Measurements from ENCODE around the gene DCHS2. TPM values are rescaled to one million over a fixed set of nuclear protein-coding genes. Genes with fewer than 3 reads are reported as not detected.

The DCHS2 gene
- total RNA-seq, 1 experiment from 2014 or later, result not detected

GRCh38 chr4:154456240-154456639 is 35.4 kb downstream of the DCHS2 start:
- Histone ChIP-seq H3K27ac (no peak overlapping the region), H3K27me3 (replicated peaks) (no peaks in the 10 kb centered on the region), H3K9me3 (replicated peaks) (no peaks in the 10 kb centered on the region), H3K36me3 (no peaks in the 10 kb centered on the region), H3K4me1 (replicated peaks) (no peaks in the 10 kb centered on the region), H3K4me3 (no peak overlapping the region)
- DNase-seq (ENCODE audit: low read depth in 1 of 2, low spot score in 2 of 2), result no peak

GRCh38 chr4:154455111-154455510 is 36.5 kb downstream of the DCHS2 start:
- Histone ChIP-seq H3K27me3 (replicated peaks) (no peaks in the 10 kb centered on the region), H3K36me3 (no peaks in the 10 kb centered on the region), H3K27ac (no peak overlapping the region), H3K4me1 (replicated peaks) (no peaks in the 10 kb centered on the region), H3K9me3 (replicated peaks) (no peaks in the 10 kb centered on the region), H3K4me3 (no peak overlapping the region)
- no peak for DNase-seq (ENCODE audit: low read depth in 1 of 2, low spot score in 2 of 2)

GRCh38 chr4:154454710-154455109 is 36.9 kb downstream of the DCHS2 start:
- H3K4me3 ChIP-seq, result no peak overlapping the region
- no peak for DNase-seq (ENCODE audit: low read depth in 1 of 2, low spot score in 2 of 2)

GRCh38 chr4:154452798-154453346 is 38.7 kb downstream of the DCHS2 start:
- Histone ChIP-seq H3K36me3 (no peaks in the 10 kb centered on the region), H3K4me1 (replicated peaks) (no peaks in the 10 kb centered on the region), H3K27me3 (replicated peaks) (no peaks in the 10 kb centered on the region; the same call in 1 of the 2 replicates), H3K27ac (no peak overlapping the region), H3K4me3 (no peak overlapping the region), H3K9me3 (replicated peaks) (no peaks in the 10 kb centered on the region)
- DNase-seq (ENCODE audit: low read depth in 1 of 2, low spot score in 2 of 2), result no peak

More at GRCh38 chr4:154454710-154455109, 36.9 kb downstream of the DCHS2 start:
- H3K4me1 ChIP-seq (replicated peaks), result no peaks in the 10 kb centered on the region
- H3K9me3 ChIP-seq (replicated peaks), result no peaks in the 10 kb centered on the region
- no peaks in the 10 kb centered on the region for H3K27me3 ChIP-seq (replicated peaks)
- H3K36me3 ChIP-seq, result no peaks in the 10 kb centered on the region
- no peak overlapping the region for H3K27ac ChIP-seq

GRCh38 chr4:154450966-154451365 is 40.6 kb downstream of the DCHS2 start:
- H3K4me1 ChIP-seq (replicated peaks), result no peaks in the 10 kb centered on the region
- H3K4me3 ChIP-seq, result no peak overlapping the region
- H3K27ac ChIP-seq, result no peak overlapping the region
- no peaks in the 10 kb centered on the region for H3K9me3 ChIP-seq (replicated peaks)
- no peaks in the 10 kb centered on the region for H3K36me3 ChIP-seq
- H3K27me3 ChIP-seq (replicated peaks), result no peaks in the 10 kb centered on the region; the same call in 1 of the 2 replicates
- no peak for DNase-seq (ENCODE audit: low read depth in 1 of 2, low spot score in 2 of 2)

- no peaks in the 10 kb centered on the region for H3K9me3 ChIP-seq (replicated peaks)
- H3K27me3 ChIP-seq (replicated peaks), result no peaks in the 10 kb centered on the region; the same call in 1 of the 2 replicates
- H3K4me1 ChIP-seq (replicated peaks), result no peaks in the 10 kb centered on the region
- no peak overlapping the region for H3K4me3 ChIP-seq
- no peak for DNase-seq (ENCODE audit: low read depth in 1 of 2, low spot score in 2 of 2)
- H3K27ac ChIP-seq, result no peak overlapping the region
- no peaks in the 10 kb centered on the region for H3K36me3 ChIP-seq
Measured at GRCh38 chr4:154444958-154445357, 46.6 kb downstream of the DCHS2 start.

GRCh38 chr4:154441982-154442381 is 49.6 kb downstream of the DCHS2 start:
- Histone ChIP-seq H3K9me3 (replicated peaks) (no peaks in the 10 kb centered on the region), H3K4me1 (replicated peaks) (no peaks in the 10 kb centered on the region), H3K27ac (no peak overlapping the region), H3K36me3 (no peaks in the 10 kb centered on the region), H3K27me3 (replicated peaks) (no peaks in the 10 kb centered on the region), H3K4me3 (no peak overlapping the region)
- DNase-seq (ENCODE audit: low read depth in 1 of 2, low spot score in 2 of 2), result no peak

- H3K4me1 ChIP-seq (replicated peaks), result no peaks in the 10 kb centered on the region
- no peak for DNase-seq (ENCODE audit: low read depth in 1 of 2, low spot score in 2 of 2)
- H3K27ac ChIP-seq, result no peak overlapping the region
- H3K36me3 ChIP-seq, result no peaks in the 10 kb centered on the region
- H3K4me3 ChIP-seq, result no peak overlapping the region
- H3K27me3 ChIP-seq (replicated peaks), result no peaks in the 10 kb centered on the region
- no peaks in the 10 kb centered on the region for H3K9me3 ChIP-seq (replicated peaks)
Measured at GRCh38 chr4:154441124-154441523, 50.5 kb downstream of the DCHS2 start.

GRCh38 chr4:154439224-154439623 is 52.4 kb downstream of the DCHS2 start:
- DNase-seq (ENCODE audit: low read depth in 1 of 2, low spot score in 2 of 2), result no peak
- Histone ChIP-seq H3K9me3 (replicated peaks) (no peaks in the 10 kb centered on the region), H3K36me3 (no peaks in the 10 kb centered on the region), H3K27me3 (replicated peaks) (no peaks in the 10 kb centered on the region), H3K27ac (no peak overlapping the region), H3K4me1 (replicated peaks) (no peaks in the 10 kb centered on the region), H3K4me3 (no peak overlapping the region)

- no peak for DNase-seq (ENCODE audit: low read depth in 1 of 2, low spot score in 2 of 2)
- no peak overlapping the region for H3K4me3 ChIP-seq
- no peaks in the 10 kb centered on the region for H3K4me1 ChIP-seq (replicated peaks)
- no peak overlapping the region for H3K27ac ChIP-seq
- no peaks in the 10 kb centered on the region for H3K36me3 ChIP-seq
- H3K27me3 ChIP-seq (replicated peaks), result no peaks in the 10 kb centered on the region
- no peaks in the 10 kb centered on the region for H3K9me3 ChIP-seq (replicated peaks)
Measured at GRCh38 chr4:154435895-154436294, 55.7 kb downstream of the DCHS2 start.

GRCh38 chr4:154433543-154433942 is 58.1 kb downstream of the DCHS2 start:
- Histone ChIP-seq H3K27me3 (replicated peaks) (no peaks in the 10 kb centered on the region), H3K36me3 (no peaks in the 10 kb centered on the region), H3K4me3 (no peak overlapping the region), H3K27ac (no peak overlapping the region), H3K9me3 (replicated peaks) (no peaks in the 10 kb centered on the region), H3K4me1 (replicated peaks) (no peaks in the 10 kb centered on the region)
- DNase-seq (ENCODE audit: low read depth in 1 of 2, low spot score in 2 of 2), result no peak

GRCh38 chr4:154429176-154429575 is 62.4 kb downstream of the DCHS2 start:
- H3K27me3 ChIP-seq (replicated peaks), result 0 out of 2 replicates have a peak, but pooled peaks cover 4% of the 10 kb centered on the region
- no peak overlapping the region for H3K4me3 ChIP-seq
- no peak overlapping the region for H3K27ac ChIP-seq
- H3K9me3 ChIP-seq (replicated peaks), result no peaks in the 10 kb centered on the region
- no peaks in the 10 kb centered on the region for H3K4me1 ChIP-seq (replicated peaks)
- no peak for DNase-seq (ENCODE audit: low read depth in 1 of 2, low spot score in 2 of 2)
- no peaks in the 10 kb centered on the region for H3K36me3 ChIP-seq

GRCh38 chr4:154427149-154427548 is 64.5 kb downstream of the DCHS2 start:
- Histone ChIP-seq H3K4me1 (replicated peaks) (no peaks in the 10 kb centered on the region), H3K9me3 (replicated peaks) (no peaks in the 10 kb centered on the region), H3K27ac (no peak overlapping the region), H3K4me3 (no peak overlapping the region), H3K36me3 (no peaks in the 10 kb centered on the region), H3K27me3 (replicated peaks) (0 out of 2 replicates have a peak, but pooled peaks cover 4% of the 10 kb centered on the region)
- DNase-seq (ENCODE audit: low read depth in 1 of 2, low spot score in 2 of 2), result no peak

- no peaks in the 10 kb centered on the region for H3K4me1 ChIP-seq (replicated peaks)
- no peaks in the 10 kb centered on the region for H3K36me3 ChIP-seq
- H3K9me3 ChIP-seq (replicated peaks), result no peaks in the 10 kb centered on the region
- no peak for DNase-seq (ENCODE audit: low read depth in 1 of 2, low spot score in 2 of 2)
- no peak overlapping the region for H3K27ac ChIP-seq
- H3K27me3 ChIP-seq (replicated peaks), result 0 out of 2 replicates have a peak, but pooled peaks cover 4% of the 10 kb centered on the region
- H3K4me3 ChIP-seq, result no peak overlapping the region
Measured at GRCh38 chr4:154425514-154425913, 66.1 kb downstream of the DCHS2 start.

Data from SJSA1 (cell line).